ENCODE measurements around the gene SH3RF1.
A peak's percentile ranks its signal among the peaks of the same experiment; 100 is the strongest.

Gene SH3RF1

DNA sequence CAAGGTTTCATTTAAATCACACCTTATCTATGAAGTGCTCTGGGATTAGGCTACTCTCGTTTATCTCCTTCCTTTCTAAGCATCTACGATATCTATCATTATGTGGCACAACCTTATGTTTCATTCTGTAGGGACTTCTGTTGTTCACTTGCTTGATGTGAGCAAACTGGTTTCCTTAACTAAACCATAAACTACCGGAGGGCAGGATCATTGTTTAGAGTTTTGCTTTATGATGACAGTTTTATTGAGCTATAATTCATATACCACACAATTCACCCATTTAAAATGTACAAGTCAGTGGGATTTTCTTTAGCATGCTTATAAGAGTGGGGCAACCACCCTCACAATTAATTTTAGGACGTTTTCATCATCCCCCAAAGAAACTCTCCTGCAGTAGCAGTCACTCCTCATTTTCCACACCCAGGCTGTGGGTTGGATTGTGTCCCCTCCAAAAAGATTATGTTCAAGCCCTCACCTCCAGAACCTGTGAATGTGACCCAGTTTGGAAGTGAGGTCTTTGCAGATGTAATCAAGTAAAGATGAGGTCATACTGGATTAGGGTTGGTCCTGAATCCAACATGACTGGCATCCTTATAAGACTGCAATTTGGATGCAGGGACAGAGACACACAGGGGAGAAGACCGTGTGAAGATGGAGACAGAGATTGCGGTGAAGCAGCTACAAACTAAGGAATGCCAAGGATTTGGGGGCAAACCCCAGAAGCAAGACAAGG, 42.1 kb upstream of the SH3RF1 start:
- Histone ChIP-seq H3K27ac (ENCODE audit: low read length) (no peak overlapping the region), H3K4me1 (ENCODE audit: low read length) (no peaks in the 10 kb centered on the region), H3K4me2 (ENCODE audit: low read length) (no peak overlapping the region), H3K79me2 (ENCODE audit: low read length) (no peaks in the 10 kb centered on the region), H3K27me3 (ENCODE audit: low read depth, low read length) (0 out of 2 replicates have a peak, but pooled peaks cover 3% of the 10 kb centered on the region), H3K4me3 (ENCODE audit: low read length) (no peak overlapping the region), H3K9ac (ENCODE audit: low read length) (no peak overlapping the region), H3K9me3 (ENCODE audit: insufficient read depth, low read length) (no peaks in the 10 kb centered on the region), H4K20me1 (ENCODE audit: insufficient read depth, low read length) (no peaks in the 10 kb centered on the region), H2AFZ (ENCODE audit: low read depth, low read length) (no peak overlapping the region), H3K36me3 (replicated peaks; ENCODE audit: low read depth, low read length) (no peaks in the 10 kb centered on the region)
- TF ChIP-seq EZH2phosphoT487 (IDR thresholded peaks at IDR 0.05; ENCODE audit: low read depth) = no peak
- TF ChIP-seq, protein P1, sequence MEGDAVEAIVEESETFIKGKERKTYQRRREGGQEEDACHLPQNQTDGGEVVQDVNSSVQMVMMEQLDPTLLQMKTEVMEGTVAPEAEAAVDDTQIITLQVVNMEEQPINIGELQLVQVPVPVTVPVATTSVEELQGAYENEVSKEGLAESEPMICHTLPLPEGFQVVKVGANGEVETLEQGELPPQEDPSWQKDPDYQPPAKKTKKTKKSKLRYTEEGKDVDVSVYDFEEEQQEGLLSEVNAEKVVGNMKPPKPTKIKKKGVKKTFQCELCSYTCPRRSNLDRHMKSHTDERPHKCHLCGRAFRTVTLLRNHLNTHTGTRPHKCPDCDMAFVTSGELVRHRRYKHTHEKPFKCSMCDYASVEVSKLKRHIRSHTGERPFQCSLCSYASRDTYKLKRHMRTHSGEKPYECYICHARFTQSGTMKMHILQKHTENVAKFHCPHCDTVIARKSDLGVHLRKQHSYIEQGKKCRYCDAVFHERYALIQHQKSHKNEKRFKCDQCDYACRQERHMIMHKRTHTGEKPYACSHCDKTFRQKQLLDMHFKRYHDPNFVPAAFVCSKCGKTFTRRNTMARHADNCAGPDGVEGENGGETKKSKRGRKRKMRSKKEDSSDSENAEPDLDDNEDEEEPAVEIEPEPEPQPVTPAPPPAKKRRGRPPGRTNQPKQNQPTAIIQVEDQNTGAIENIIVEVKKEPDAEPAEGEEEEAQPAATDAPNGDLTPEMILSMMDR (IDR thresholded peaks at IDR 0.05; ENCODE audit: low read depth, low read length) = no peak

DNA sequence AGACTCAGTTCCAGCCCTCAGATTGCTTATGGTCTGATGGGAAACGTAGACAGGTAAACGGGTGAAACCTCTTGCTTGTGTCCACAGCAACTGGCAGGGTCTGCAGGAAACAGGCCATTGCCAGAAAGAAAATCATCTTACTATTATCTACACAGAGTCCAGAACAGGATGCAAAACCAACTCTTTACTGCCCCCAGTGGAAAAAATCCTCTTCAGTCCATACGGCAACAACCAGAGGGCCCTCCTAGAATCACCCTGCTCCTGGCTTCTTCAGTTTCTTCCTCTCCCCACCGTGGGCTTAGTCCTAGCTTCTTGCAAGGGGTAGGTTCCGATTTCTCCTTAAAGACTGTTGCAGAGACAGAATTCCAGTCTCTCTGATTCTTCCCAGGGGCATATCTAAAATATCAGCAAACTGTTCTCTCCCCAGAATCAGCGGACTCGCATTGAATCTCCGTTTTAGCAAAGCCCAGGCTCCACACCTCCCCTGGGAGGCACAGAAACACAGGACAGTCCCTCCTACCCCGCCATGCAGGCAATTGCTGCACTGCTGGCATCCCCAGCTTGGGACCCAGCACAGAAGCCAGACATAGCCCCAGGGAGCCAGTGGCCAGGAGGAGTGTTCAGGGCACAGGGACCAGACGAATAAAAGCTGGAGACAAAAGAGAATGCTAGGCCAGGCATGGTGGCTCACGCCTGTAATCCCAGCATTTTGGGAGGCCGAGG, 41.0 kb upstream of the SH3RF1 start:
- H3K79me2 ChIP-seq (ENCODE audit: low read length) = no peaks in the 10 kb centered on the region
- TF ChIP-seq, protein P1 (IDR thresholded peaks at IDR 0.05; ENCODE audit: low read depth, low read length) = peak; percentile 78
- no peak for TF ChIP-seq EZH2phosphoT487 (IDR thresholded peaks at IDR 0.05; ENCODE audit: low read depth)
- no peaks in the 10 kb centered on the region for H4K20me1 ChIP-seq (ENCODE audit: insufficient read depth, low read length)
- no peak overlapping the region for H3K27ac ChIP-seq (ENCODE audit: low read length)
- no peaks in the 10 kb centered on the region for H3K36me3 ChIP-seq (replicated peaks; ENCODE audit: low read depth, low read length)
- H3K4me1 ChIP-seq (ENCODE audit: low read length) = no peaks in the 10 kb centered on the region
- 0 out of 2 replicates have a peak, but pooled peaks cover 3% of the 10 kb centered on the region for H3K27me3 ChIP-seq (ENCODE audit: low read depth, low read length)
- no peak overlapping the region for H3K4me3 ChIP-seq (ENCODE audit: low read length)
- no peak overlapping the region for H3K9ac ChIP-seq (ENCODE audit: low read length)
- H3K9me3 ChIP-seq (ENCODE audit: insufficient read depth, low read length) = no peaks in the 10 kb centered on the region
- no peak overlapping the region for H3K4me2 ChIP-seq (ENCODE audit: low read length)
- H2AFZ ChIP-seq (ENCODE audit: low read depth, low read length) = 0 out of 2 replicates have a peak overlapping the region, but pooled peaks have one; percentile 47

DNA sequence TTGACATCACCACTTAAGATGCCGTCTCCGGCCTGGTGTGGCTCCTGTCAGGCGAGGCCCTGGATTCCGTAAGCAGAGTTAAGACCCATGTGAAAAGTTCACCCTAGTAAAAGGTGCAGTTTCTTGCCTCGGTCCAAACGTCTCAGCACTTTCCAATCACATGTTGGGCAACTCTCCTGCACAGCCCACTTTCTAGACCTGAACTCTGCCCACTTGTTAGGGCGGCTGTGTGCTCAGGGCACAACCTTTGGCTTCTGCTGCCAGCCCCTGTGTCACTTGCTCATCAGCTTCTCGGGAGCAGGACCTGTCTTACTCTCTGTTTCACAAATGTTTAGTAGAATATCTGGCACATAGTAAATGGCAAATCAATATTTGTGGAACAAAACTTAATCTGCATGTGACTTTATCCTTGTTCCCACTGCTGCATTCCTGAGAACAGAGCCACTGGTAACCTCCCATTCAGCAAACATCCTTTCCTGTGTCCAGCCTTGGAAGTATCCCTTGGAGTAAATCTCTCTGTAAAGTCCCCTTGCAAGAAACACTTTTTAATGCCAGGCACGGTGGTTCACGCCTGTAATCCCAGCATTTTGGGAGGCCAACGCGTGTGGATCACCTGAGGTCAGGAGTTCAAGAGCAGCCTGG, 38.7 kb upstream of the SH3RF1 start:
- TF ChIP-seq EZH2phosphoT487 (IDR thresholded peaks at IDR 0.05; ENCODE audit: low read depth) = no peak
- TF ChIP-seq, protein P1 (IDR thresholded peaks at IDR 0.05; ENCODE audit: low read depth, low read length) = no peak
- no peak overlapping the region for H2AFZ ChIP-seq (ENCODE audit: low read depth, low read length)
- no peaks in the 10 kb centered on the region for H3K4me1 ChIP-seq (ENCODE audit: low read length)
- H4K20me1 ChIP-seq (ENCODE audit: insufficient read depth, low read length) = no peaks in the 10 kb centered on the region
- H3K79me2 ChIP-seq (ENCODE audit: low read length) = no peaks in the 10 kb centered on the region
- H3K9ac ChIP-seq (ENCODE audit: low read length) = no peak overlapping the region
- no peaks in the 10 kb centered on the region for H3K9me3 ChIP-seq (ENCODE audit: insufficient read depth, low read length)
- H3K27me3 ChIP-seq (ENCODE audit: low read depth, low read length) = 0 out of 2 replicates have a peak, but pooled peaks cover 3% of the 10 kb centered on the region
- no peak overlapping the region for H3K4me2 ChIP-seq (ENCODE audit: low read length)
- H3K36me3 ChIP-seq (replicated peaks; ENCODE audit: low read depth, low read length) = no peaks in the 10 kb centered on the region
- no peak overlapping the region for H3K27ac ChIP-seq (ENCODE audit: low read length)
- no peak overlapping the region for H3K4me3 ChIP-seq (ENCODE audit: low read length)

DNA sequence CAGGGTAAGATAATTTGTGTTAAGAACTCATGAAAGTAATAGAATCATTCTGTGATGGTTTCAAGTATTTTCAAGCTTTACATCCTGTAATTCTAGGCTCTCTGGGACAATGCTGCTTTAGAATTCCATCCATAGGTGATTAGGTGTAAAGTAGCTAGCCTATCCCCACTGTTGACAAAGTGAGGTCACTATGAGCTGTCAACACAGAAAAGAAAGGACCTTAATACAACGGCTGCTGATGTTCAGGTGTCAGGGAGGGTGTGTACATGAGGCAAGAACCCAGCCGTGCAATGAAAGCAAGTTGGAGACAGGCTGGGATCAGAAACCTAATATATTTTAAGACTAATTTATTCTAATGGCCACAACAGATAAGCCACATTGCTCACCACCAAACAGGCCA, 36.8 kb upstream of the SH3RF1 start:
- Histone ChIP-seq H2AFZ (ENCODE audit: low read depth, low read length) (no peak overlapping the region), H3K36me3 (replicated peaks; ENCODE audit: low read depth, low read length) (no peaks in the 10 kb centered on the region), H3K9me3 (ENCODE audit: insufficient read depth, low read length) (no peaks in the 10 kb centered on the region), H3K9ac (ENCODE audit: low read length) (no peak overlapping the region), H3K79me2 (ENCODE audit: low read length) (no peaks in the 10 kb centered on the region), H4K20me1 (ENCODE audit: insufficient read depth, low read length) (no peaks in the 10 kb centered on the region), H3K4me3 (ENCODE audit: low read length) (no peak overlapping the region), H3K27me3 (ENCODE audit: low read depth, low read length) (no peaks in the 10 kb centered on the region), H3K4me1 (ENCODE audit: low read length) (no peaks in the 10 kb centered on the region), H3K4me2 (ENCODE audit: low read length) (no peak overlapping the region), H3K27ac (ENCODE audit: low read length) (no peak overlapping the region)
- no peak for TF ChIP-seq EZH2phosphoT487 (IDR thresholded peaks at IDR 0.05; ENCODE audit: low read depth)
- TF ChIP-seq, protein P1 (IDR thresholded peaks at IDR 0.05; ENCODE audit: low read depth, low read length) = no peak
